ENCODE measurements around the gene E2F2. TPM values are rescaled to one million over a fixed set of nuclear protein-coding genes. Genes with fewer than 3 reads are reported as not detected.

Gene E2F2
- total and polyA plus RNA-seq, 2 of the 13 experiments (the other 11 are each of a cell fraction or from before 2014, with no cell fraction given), result 0.65 to 6.6 TPM

DNA sequence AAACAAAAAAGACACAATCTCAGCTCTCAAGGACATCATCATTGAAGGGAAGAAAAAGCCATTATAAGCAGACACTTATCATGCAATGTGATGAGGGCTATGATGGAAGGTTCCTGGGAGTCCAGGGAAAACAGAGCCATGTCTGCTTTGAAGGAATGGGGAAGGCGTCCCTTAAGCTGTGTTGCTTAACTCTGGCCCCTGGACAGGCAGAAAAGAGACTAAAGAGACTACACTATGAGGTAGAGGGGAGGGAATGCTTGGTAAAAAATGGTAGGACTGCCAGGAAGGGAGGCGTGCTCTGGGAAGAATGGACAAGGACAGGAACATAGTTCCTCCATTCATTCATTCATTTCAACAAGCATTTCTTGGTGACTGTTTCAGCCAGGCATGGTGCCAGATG lies 68.3 kb downstream of the E2F2 start:
- Histone ChIP-seq H3K4me1 (ENCODE audit: insufficient read depth, low read length) (peaks cover 53% of the 10 kb centered on the region), H3K9ac (ENCODE audit: insufficient read depth, low read depth, low read length) (no peak overlapping the region), H4K20me1 (ENCODE audit: insufficient read depth, low read length) (no peaks in the 10 kb centered on the region), H3K4me3 (replicated peaks in 1 of 3; ENCODE audit: insufficient read depth in 1 of 3, low read depth in 2 of 3, low read length in 3 of 3) (no peak overlapping the region), H3K9me3 (ENCODE audit: low read length) (no peaks in the 10 kb centered on the region), H3K27ac (ENCODE audit: extremely low read length, insufficient read depth, low read length) (no peak overlapping the region), H3K36me3 (replicated peaks in 1 of 2; ENCODE audit: control insufficient read depth in 1 of 2, insufficient read depth in 2 of 2, low read length in 2 of 2) (no peaks in the 10 kb centered on the region; a peak in 1 of 5 replicates), H2AFZ (ENCODE audit: low read length) (no peak overlapping the region), H3K27me3 (ENCODE audit: control insufficient read depth in 1 of 2, insufficient read depth in 2 of 2, low read length in 2 of 2) (no peaks in the 10 kb centered on the region), H3K79me2 (ENCODE audit: insufficient read depth, low read length) (peaks cover 10% of the 10 kb centered on the region), H3K4me2 (ENCODE audit: low read depth, low read length) (no peak overlapping the region)
- BruUV-seq (replicated peaks), result no TSS peak
- DNase-seq (ENCODE audit: low spot score) (no peak), ATAC-seq (no peak), FAIRE-seq (no peak)
- ChIA-PET POLR2A (interaction anchor here (1.3 to 3.1 kb wide), 2 partner anchors 39 to 118 kb away, joined by 3 to 9 read pairs; partner anchors contain the start of genes HNRNPR and TCEA3), CTCF (ENCODE audit: low intra/inter-chr PET ratio, low total read pairs) (no interaction called here)
- no peak for TF ChIP-seq ZNF660 (CRISPR knock-in tag; IDR thresholded peaks at IDR 0.05; ENCODE audit: borderline replicate concordance, low read depth)
- no peak for TF ChIP-seq TEAD2 (CRISPR knock-in tag; IDR thresholded peaks at IDR 0.05)
- TF ChIP-seq NR2F6 (IDR thresholded peaks at IDR 0.05), result no peak
- TF ChIP-seq NR2F6 (CRISPR knock-in tag; IDR thresholded peaks at IDR 0.05), result no peak
- TF ChIP-seq RFX1 (IDR thresholded peaks at IDR 0.05), result no peak
- TF ChIP-seq SP4 (CRISPR knock-in tag; IDR thresholded peaks at IDR 0.05), result no peak
- TF ChIP-seq, protein P1, sequence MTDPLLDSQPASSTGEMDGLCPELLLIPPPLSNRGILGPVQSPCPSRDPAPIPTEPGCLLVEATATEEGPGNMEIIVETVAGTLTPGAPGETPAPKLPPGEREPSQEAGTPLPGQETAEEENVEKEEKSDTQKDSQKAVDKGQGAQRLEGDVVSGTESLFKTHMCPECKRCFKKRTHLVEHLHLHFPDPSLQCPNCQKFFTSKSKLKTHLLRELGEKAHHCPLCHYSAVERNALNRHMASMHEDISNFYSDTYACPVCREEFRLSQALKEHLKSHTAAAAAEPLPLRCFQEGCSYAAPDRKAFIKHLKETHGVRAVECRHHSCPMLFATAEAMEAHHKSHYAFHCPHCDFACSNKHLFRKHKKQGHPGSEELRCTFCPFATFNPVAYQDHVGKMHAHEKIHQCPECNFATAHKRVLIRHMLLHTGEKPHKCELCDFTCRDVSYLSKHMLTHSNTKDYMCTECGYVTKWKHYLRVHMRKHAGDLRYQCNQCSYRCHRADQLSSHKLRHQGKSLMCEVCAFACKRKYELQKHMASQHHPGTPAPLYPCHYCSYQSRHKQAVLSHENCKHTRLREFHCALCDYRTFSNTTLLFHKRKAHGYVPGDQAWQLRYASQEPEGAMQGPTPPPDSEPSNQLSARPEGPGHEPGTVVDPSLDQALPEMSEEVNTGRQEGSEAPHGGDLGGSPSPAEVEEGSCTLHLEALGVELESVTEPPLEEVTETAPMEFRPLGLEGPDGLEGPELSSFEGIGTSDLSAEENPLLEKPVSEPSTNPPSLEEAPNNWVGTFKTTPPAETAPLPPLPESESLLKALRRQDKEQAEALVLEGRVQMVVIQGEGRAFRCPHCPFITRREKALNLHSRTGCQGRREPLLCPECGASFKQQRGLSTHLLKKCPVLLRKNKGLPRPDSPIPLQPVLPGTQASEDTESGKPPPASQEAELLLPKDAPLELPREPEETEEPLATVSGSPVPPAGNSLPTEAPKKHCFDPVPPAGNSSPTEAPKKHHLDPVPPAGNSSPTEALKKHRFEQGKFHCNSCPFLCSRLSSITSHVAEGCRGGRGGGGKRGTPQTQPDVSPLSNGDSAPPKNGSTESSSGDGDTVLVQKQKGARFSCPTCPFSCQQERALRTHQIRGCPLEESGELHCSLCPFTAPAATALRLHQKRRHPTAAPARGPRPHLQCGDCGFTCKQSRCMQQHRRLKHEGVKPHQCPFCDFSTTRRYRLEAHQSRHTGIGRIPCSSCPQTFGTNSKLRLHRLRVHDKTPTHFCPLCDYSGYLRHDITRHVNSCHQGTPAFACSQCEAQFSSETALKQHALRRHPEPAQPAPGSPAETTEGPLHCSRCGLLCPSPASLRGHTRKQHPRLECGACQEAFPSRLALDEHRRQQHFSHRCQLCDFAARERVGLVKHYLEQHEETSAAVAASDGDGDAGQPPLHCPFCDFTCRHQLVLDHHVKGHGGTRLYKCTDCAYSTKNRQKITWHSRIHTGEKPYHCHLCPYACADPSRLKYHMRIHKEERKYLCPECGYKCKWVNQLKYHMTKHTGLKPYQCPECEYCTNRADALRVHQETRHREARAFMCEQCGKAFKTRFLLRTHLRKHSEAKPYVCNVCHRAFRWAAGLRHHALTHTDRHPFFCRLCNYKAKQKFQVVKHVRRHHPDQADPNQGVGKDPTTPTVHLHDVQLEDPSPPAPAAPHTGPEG (CRISPR knock-in tag; IDR thresholded peaks at IDR 0.05), result no peak
- TF ChIP-seq ZFX (CRISPR knock-in tag; IDR thresholded peaks at IDR 0.05; ENCODE audit: low read depth), result no peak
- TF ChIP-seq, protein P2, sequence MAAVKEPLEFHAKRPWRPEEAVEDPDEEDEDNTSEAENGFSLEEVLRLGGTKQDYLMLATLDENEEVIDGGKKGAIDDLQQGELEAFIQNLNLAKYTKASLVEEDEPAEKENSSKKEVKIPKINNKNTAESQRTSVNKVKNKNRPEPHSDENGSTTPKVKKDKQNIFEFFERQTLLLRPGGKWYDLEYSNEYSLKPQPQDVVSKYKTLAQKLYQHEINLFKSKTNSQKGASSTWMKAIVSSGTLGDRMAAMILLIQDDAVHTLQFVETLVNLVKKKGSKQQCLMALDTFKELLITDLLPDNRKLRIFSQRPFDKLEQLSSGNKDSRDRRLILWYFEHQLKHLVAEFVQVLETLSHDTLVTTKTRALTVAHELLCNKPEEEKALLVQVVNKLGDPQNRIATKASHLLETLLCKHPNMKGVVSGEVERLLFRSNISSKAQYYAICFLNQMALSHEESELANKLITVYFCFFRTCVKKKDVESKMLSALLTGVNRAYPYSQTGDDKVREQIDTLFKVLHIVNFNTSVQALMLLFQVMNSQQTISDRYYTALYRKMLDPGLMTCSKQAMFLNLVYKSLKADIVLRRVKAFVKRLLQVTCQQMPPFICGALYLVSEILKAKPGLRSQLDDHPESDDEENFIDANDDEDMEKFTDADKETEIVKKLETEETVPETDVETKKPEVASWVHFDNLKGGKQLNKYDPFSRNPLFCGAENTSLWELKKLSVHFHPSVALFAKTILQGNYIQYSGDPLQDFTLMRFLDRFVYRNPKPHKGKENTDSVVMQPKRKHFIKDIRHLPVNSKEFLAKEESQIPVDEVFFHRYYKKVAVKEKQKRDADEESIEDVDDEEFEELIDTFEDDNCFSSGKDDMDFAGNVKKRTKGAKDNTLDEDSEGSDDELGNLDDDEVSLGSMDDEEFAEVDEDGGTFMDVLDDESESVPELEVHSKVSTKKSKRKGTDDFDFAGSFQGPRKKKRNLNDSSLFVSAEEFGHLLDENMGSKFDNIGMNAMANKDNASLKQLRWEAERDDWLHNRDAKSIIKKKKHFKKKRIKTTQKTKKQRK (IDR thresholded peaks at IDR 0.05; ENCODE audit: low read length), result no peak
- TF ChIP-seq MZF1 (CRISPR knock-in tag; IDR thresholded peaks at IDR 0.05; ENCODE audit: borderline replicate concordance), result no peak
- TF ChIP-seq ZXDC (CRISPR knock-in tag; IDR thresholded peaks at IDR 0.05), result no peak
- 97% methylated on average over 2 of the region's 2 CpGs for WGBS (ENCODE audit: low lambda C conversion rate)
- in situ Hi-C loops (cut with HindIII; ENCODE audit: extremely low pct_ligation_motif_present, low pct_unique_long_range_greater_than_20kb) (no loop called here), intact Hi-C loops (cut with micrococcal nuclease; ENCODE audit: unreplicated experiment) (no loop called here)

Data from HepG2 (cell line).